H9 (cell line): Measurements from ENCODE around the gene RB1. TPM values are rescaled to one million over a fixed set of nuclear protein-coding genes. Genes with fewer than 3 reads are reported as not detected.

Source experiments
- DNase-seq: peaks from one replicate; pipeline ENCODE4 v3.0.0-alpha.2; 2017
- H2AFZ ChIP-seq: one replicate; pipeline ENCODE4 v1.6.1; 2013; ENCODE audit warnings: mild to moderate bottlenecking, low read length, control low read depth, moderate library complexity
- H2AK5ac ChIP-seq: 2 replicates; pipeline ENCODE4 v1.6.1; 2013; ENCODE audit warnings: low read length, control low read depth, mixed read lengths; ENCODE audit not compliant: insufficient read length
- H2BK120ac ChIP-seq: one replicate; pipeline ENCODE4 v1.6.1; 2013; ENCODE audit warnings: low read depth, mild to moderate bottlenecking, low read length, control low read depth, inconsistent platforms; ENCODE audit not compliant: poor library complexity, severe bottlenecking
- H2BK12ac ChIP-seq: 2 replicates; pipeline ENCODE4 v1.6.1; 2013; ENCODE audit warnings: low read length, control low read depth, mixed read lengths, low read depth; ENCODE audit not compliant: insufficient read length
- H2BK15ac ChIP-seq: 2 replicates; pipeline ENCODE4 v1.6.1; 2013; ENCODE audit warnings: low read depth, low read length, control low read depth
- H2BK20ac ChIP-seq: one replicate; pipeline ENCODE4 v1.6.1; 2013; ENCODE audit warnings: low read depth, mild to moderate bottlenecking, low read length, control low read depth, inconsistent platforms; ENCODE audit not compliant: poor library complexity, severe bottlenecking
- H2BK5ac ChIP-seq: 2 replicates; pipeline ENCODE4 v1.6.1; 2013; ENCODE audit warnings: low read length, control low read depth, mixed read lengths; ENCODE audit not compliant: insufficient read length
- H3K14ac ChIP-seq: 2 replicates; pipeline ENCODE4 v1.6.1; 2013; ENCODE audit warnings: low read length, control low read depth; ENCODE audit not compliant: insufficient read depth
- H3K18ac ChIP-seq: 2 replicates; pipeline ENCODE4 v1.6.1; 2013; ENCODE audit warnings: low read depth, mild to moderate bottlenecking, mixed read lengths, low read length, control low read depth; ENCODE audit not compliant: insufficient read length
- H3K23ac ChIP-seq: 2 replicates; pipeline ENCODE4 v1.6.1; 2013; ENCODE audit warnings: low read length, control low read depth, mixed read lengths, low read depth; ENCODE audit not compliant: insufficient read length
- H3K23me2 ChIP-seq: 2 replicates; pipeline ENCODE4 v1.6.1; 2013; ENCODE audit warnings: low read depth, mild to moderate bottlenecking, mixed read lengths, low read length, control low read depth; ENCODE audit not compliant: insufficient read length, poor library complexity, severe bottlenecking
- H3K27ac ChIP-seq: 2 replicates; pipeline ENCODE4 v1.5.1; 2013; ENCODE audit warnings: low read length, control low read depth, mixed read lengths, low read depth; ENCODE audit not compliant: insufficient read length
- H3K27me3 ChIP-seq: 2 replicates; pipeline ENCODE4 v1.6.1; 2013; ENCODE audit warnings: low read length, control low read depth, inconsistent platforms; ENCODE audit not compliant: insufficient read depth
- H3K4ac ChIP-seq: 2 replicates; pipeline ENCODE4 v1.6.1; 2013; ENCODE audit warnings: low read depth, mild to moderate bottlenecking, control low read depth, inconsistent platforms, low read length, moderate library complexity
- H3K4me1 ChIP-seq: 2 replicates; pipeline ENCODE4 v1.6.1; 2013; ENCODE audit warnings: low read length, control low read depth, inconsistent platforms; ENCODE audit not compliant: insufficient read depth
- H3K4me2 ChIP-seq: 2 replicates; pipeline ENCODE4 v1.6.1; 2013; ENCODE audit warnings: low read length, control low read depth, mixed read lengths; ENCODE audit not compliant: insufficient read length, insufficient read depth
- H3K56ac ChIP-seq: 2 replicates; pipeline ENCODE4 v1.6.1; 2013; ENCODE audit warnings: low read depth, mild to moderate bottlenecking, mixed read lengths, low read length, control low read depth; ENCODE audit not compliant: insufficient read length
- H3K79me1 ChIP-seq: 2 replicates; pipeline ENCODE4 v1.6.1; 2013; ENCODE audit warnings: low read depth, mild to moderate bottlenecking, moderate library complexity, low read length, control low read depth, inconsistent platforms; ENCODE audit not compliant: insufficient read depth, poor library complexity, severe bottlenecking
- H3K79me2 ChIP-seq: 2 replicates; pipeline ENCODE4 v1.6.1; 2013; ENCODE audit warnings: low read length, control low read depth, inconsistent platforms; ENCODE audit not compliant: insufficient read depth
- H3K9ac ChIP-seq: 2 replicates; pipeline ENCODE4 v1.6.1; 2013; ENCODE audit warnings: low read length, control low read depth, mixed read lengths; ENCODE audit not compliant: insufficient read length; ENCODE audit errors: extremely low read depth
- H3K9me3 ChIP-seq: one replicate; pipeline ENCODE4 v1.6.1; 2013; ENCODE audit warnings: low read depth, low read length, inconsistent platforms; ENCODE audit not compliant: control insufficient read depth
- H3T11ph ChIP-seq: one replicate; pipeline ENCODE4 v1.6.1; 2013; ENCODE audit warnings: mild to moderate bottlenecking, low read length, control low read depth, inconsistent platforms
- H4K20me1 ChIP-seq: one replicate; pipeline ENCODE4 v1.6.1; 2013; ENCODE audit not compliant: control insufficient read depth, insufficient read length, insufficient read depth
- H4K5ac ChIP-seq: 2 replicates; pipeline ENCODE4 v1.6.1; 2013; ENCODE audit warnings: low read depth, mild to moderate bottlenecking, mixed read lengths, low read length, control low read depth; ENCODE audit not compliant: insufficient read length
- H4K8ac ChIP-seq: replicated peaks from 2 replicates; pipeline ENCODE4 v1.6.1; 2013; ENCODE audit warnings: low read length, control low read depth, mixed read lengths, low read depth; ENCODE audit not compliant: insufficient read length
- H4K91ac ChIP-seq: 2 replicates; pipeline ENCODE4 v1.6.1; 2013; ENCODE audit warnings: low read depth, mild to moderate bottlenecking, moderate library complexity, mixed read lengths, low read length, control low read depth; ENCODE audit not compliant: insufficient read length
- H3K27ac Mint-ChIP-seq, 3 experiments: 2 replicates in 2 of 3; 3 replicates in 1 of 3; pipeline ENCODE4 v1.8.0; 2020 to 2021; ENCODE audit warnings: mixed read lengths in 3 of 3, mild to moderate bottlenecking in 1 of 3, moderate library complexity in 1 of 3
- H3K27me3 Mint-ChIP-seq: 2 replicates; pipeline ENCODE4 v1.8.0; 2021; ENCODE audit warnings: low read depth, mild to moderate bottlenecking, moderate library complexity, mixed read lengths
- H3K36me3 Mint-ChIP-seq, 3 experiments: 2 replicates in 2 of 3; 3 replicates in 1 of 3; pipeline ENCODE4 v1.8.0; 2020 to 2021; ENCODE audit warnings: low read depth in 3 of 3, mixed read lengths in 3 of 3; ENCODE audit not compliant: insufficient read depth in 1 of 3
- H3K4me1 Mint-ChIP-seq, 2 experiments: 2 replicates each; pipeline ENCODE4 v1.8.0; 2020; ENCODE audit warnings: mixed read lengths in 2 of 2
- H3K4me3 Mint-ChIP-seq, 2 experiments: 2 replicates in 1 of 2; 3 replicates in 1 of 2; pipeline ENCODE4 v1.8.0; 2020 to 2021; ENCODE audit warnings: mild to moderate bottlenecking in 2 of 2, mixed read lengths in 2 of 2, moderate library complexity in 1 of 2
- H3K9me3 Mint-ChIP-seq, 2 experiments: 2 replicates in 1 of 2; 3 replicates in 1 of 2; pipeline ENCODE4 v1.8.0; 2020; ENCODE audit warnings: mild to moderate bottlenecking in 2 of 2, mixed read lengths in 2 of 2, moderate library complexity in 1 of 2
- WGBS: extraction: QIAGEN DNeasy Blood & Tissue Kit; methylation state at CpG from one replicate; pipeline ENCODE4 v1.1.7; 2013; ENCODE audit warnings: missing lambda C conversion rate, low lambda C conversion rate, mixed read lengths; ENCODE audit not compliant: insufficient read length; ENCODE audit errors: extremely low coverage; 5-methylcytosine and 5-hydroxymethylcytosine counted together
- total RNA-seq: library from RNA; stranded (reverse); gene quantifications from 2 replicates; pipeline ENCODE4 v1.2.1, GENCODE V29; 2021
- TF ChIP-seq, protein P1 (sequence below): fragments of 200-600 bp; sonication (generic); conservative IDR thresholded peaks from 3 replicates; pipeline ENCODE4 v1.8.0; 2021; ENCODE audit warnings: antibody characterized with exemption, mild to moderate bottlenecking

RB1 gene
- total RNA-seq, 1 experiment from 2014 or later, result 20.5 TPM

DNA sequence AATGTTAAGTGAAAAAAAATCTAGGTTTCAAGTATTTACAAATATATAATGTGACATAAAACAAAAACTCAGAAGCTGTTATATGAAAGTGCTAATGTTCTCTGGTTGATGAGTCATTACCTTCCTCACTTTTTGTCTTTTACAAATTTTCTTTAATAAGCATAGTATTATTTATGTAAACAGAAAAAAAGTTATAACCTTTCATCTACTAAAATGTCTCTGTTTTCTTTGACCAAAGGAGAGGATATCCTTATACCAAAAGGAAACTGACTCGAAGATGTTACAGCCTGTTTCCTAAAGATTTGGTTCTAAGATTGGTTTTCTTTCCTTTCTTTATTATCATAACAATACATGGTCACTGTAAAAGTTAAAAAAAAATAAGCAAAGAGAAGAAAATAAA, 191.3 kb downstream of the RB1 start:
- H3K36me3 Mint-ChIP-seq, result peaks cover 0 to 10% (median 0%) of the 10 kb centered on the region in 3 experiments; a peak in 3 of 7 replicates
- no peak overlapping the region for H2BK5ac ChIP-seq
- H3K27ac Mint-ChIP-seq, result no peak overlapping the region
- H3K9ac ChIP-seq, result no peak overlapping the region
- no peaks in the 10 kb centered on the region for H4K20me1 ChIP-seq
- no peak overlapping the region for H2AK5ac ChIP-seq
- no CpG with 5 or more reads among the region's 1 CpG for WGBS
- no peak overlapping the region for H4K8ac ChIP-seq
- no peaks in the 10 kb centered on the region for H3K79me1 ChIP-seq
- H3K27me3 Mint-ChIP-seq, result no peaks in the 10 kb centered on the region
- no peak overlapping the region for H3K56ac ChIP-seq
- no peak overlapping the region for H2BK120ac ChIP-seq
- DNase-seq, result no peak
- no peak overlapping the region for H3K23ac ChIP-seq
- no peak overlapping the region for H3K4me3 Mint-ChIP-seq
- no peak overlapping the region for H3K18ac ChIP-seq
- H4K91ac ChIP-seq, result no peak overlapping the region
- no peak overlapping the region for H3K4me2 ChIP-seq
- no peaks in the 10 kb centered on the region for H3K9me3 Mint-ChIP-seq
- no peak overlapping the region for H3K4ac ChIP-seq
- no peak overlapping the region for H4K5ac ChIP-seq
- TF ChIP-seq, protein P1, sequence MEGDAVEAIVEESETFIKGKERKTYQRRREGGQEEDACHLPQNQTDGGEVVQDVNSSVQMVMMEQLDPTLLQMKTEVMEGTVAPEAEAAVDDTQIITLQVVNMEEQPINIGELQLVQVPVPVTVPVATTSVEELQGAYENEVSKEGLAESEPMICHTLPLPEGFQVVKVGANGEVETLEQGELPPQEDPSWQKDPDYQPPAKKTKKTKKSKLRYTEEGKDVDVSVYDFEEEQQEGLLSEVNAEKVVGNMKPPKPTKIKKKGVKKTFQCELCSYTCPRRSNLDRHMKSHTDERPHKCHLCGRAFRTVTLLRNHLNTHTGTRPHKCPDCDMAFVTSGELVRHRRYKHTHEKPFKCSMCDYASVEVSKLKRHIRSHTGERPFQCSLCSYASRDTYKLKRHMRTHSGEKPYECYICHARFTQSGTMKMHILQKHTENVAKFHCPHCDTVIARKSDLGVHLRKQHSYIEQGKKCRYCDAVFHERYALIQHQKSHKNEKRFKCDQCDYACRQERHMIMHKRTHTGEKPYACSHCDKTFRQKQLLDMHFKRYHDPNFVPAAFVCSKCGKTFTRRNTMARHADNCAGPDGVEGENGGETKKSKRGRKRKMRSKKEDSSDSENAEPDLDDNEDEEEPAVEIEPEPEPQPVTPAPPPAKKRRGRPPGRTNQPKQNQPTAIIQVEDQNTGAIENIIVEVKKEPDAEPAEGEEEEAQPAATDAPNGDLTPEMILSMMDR, result no peak
- H3K9me3 ChIP-seq, result no peaks in the 10 kb centered on the region
- H2BK15ac ChIP-seq, result no peak overlapping the region
- H3K27ac ChIP-seq, result no peak overlapping the region
- H3K4me1 Mint-ChIP-seq, result peaks cover 10 to 14% of the 10 kb centered on the region in 2 experiments
- H2AFZ ChIP-seq, result no peak overlapping the region
- H3K27me3 ChIP-seq, result no peaks in the 10 kb centered on the region
- no peaks in the 10 kb centered on the region for H3K23me2 ChIP-seq
- no peaks in the 10 kb centered on the region for H3K79me2 ChIP-seq
- H3T11ph ChIP-seq, result no peak overlapping the region
- H2BK20ac ChIP-seq, result no peak overlapping the region
- peaks cover 3% of the 10 kb centered on the region for H3K4me1 ChIP-seq
- no peak overlapping the region for H3K14ac ChIP-seq
- H2BK12ac ChIP-seq, result no peak overlapping the region
